ENCODE measurements around the gene MYO18A.

- TF ChIP-seq MAX (IDR thresholded peaks at IDR 0.05) (no peak), POLR2A (IDR thresholded peaks at IDR 0.05; ENCODE audit: borderline replicate concordance, extremely low read depth, insufficient read depth, insufficient read length) (no peak), ELF1 (IDR thresholded peaks at IDR 0.05; ENCODE audit: borderline replicate concordance, low read depth) (no peak), TCF7L2 (IDR thresholded peaks at IDR 0.05; ENCODE audit: borderline replicate concordance, extremely low read depth, insufficient read depth, insufficient read length) (no peak), ZFX (IDR thresholded peaks at IDR 0.05) (no peak)
- TF ChIP-seq, protein P1, sequence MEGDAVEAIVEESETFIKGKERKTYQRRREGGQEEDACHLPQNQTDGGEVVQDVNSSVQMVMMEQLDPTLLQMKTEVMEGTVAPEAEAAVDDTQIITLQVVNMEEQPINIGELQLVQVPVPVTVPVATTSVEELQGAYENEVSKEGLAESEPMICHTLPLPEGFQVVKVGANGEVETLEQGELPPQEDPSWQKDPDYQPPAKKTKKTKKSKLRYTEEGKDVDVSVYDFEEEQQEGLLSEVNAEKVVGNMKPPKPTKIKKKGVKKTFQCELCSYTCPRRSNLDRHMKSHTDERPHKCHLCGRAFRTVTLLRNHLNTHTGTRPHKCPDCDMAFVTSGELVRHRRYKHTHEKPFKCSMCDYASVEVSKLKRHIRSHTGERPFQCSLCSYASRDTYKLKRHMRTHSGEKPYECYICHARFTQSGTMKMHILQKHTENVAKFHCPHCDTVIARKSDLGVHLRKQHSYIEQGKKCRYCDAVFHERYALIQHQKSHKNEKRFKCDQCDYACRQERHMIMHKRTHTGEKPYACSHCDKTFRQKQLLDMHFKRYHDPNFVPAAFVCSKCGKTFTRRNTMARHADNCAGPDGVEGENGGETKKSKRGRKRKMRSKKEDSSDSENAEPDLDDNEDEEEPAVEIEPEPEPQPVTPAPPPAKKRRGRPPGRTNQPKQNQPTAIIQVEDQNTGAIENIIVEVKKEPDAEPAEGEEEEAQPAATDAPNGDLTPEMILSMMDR (IDR thresholded peaks at IDR 0.05 in 2 of 3, conservative IDR thresholded peaks at IDR 0.05 in 1 of 3; ENCODE audit: borderline replicate concordance in 1 of 3, insufficient read depth in 1 of 3, low read depth in 2 of 3, low read length in 2 of 3) = no peak
Measured at GRCh38 chr17:29140051-29140621, 40.1 kb downstream of the MYO18A start.

Data from HCT116 (cell line).